Myocyte (in vitro differentiated cells): Measurements from ENCODE around the gene CYP19A1. TPM values are rescaled to one million over a fixed set of nuclear protein-coding genes. Genes with fewer than 3 reads are reported as not detected.
"Not testable (repeated sequence)": the region's sequence is repeated elsewhere in the genome, so short reads cannot be mapped to it uniquely, and the experiment has no call there.

Experiments
- DNase-seq: peaks from one replicate; pipeline ENCODE4 v3.0.0-alpha.2; 2012; ENCODE audit warnings: low read depth
- total RNA-seq: library from RNA; depleted of rRNA; stranded (reverse); fragments of >200 nt; gene quantifications from 2 replicates; pipeline ENCODE4 v1.2.3, GENCODE V29; 2014

Gene CYP19A1
- total RNA-seq, 1 donor from 2014 or later = 5.8 TPM

GRCh38 chr15:51223771-51224229, 114.6 kb downstream of the CYP19A1 start:
- DNase-seq = peak; percentile 92

- no peak for DNase-seq
Observed at GRCh38 chr15:51218299-51218938, 120.0 kb downstream of the CYP19A1 start.

GRCh38 chr15:51212909-51213308, 125.5 kb downstream of the CYP19A1 start:
- no peak for DNase-seq

GRCh38 chr15:51212239-51212638, 126.2 kb downstream of the CYP19A1 start:
- no peak for DNase-seq

GRCh38 chr15:51205050-51205975, 133.1 kb downstream of the CYP19A1 start:
- no peak for DNase-seq

GRCh38 chr15:51203797-51204196, 134.6 kb downstream of the CYP19A1 start:
- DNase-seq = no peak

- DNase-seq = no peak
Observed at GRCh38 chr15:51202783-51203182, 135.6 kb downstream of the CYP19A1 start.

- DNase-seq = no peak
Observed at GRCh38 chr15:51201581-51201980, 136.8 kb downstream of the CYP19A1 start.

GRCh38 chr15:51200792-51201191, 137.6 kb downstream of the CYP19A1 start:
- no peak for DNase-seq

GRCh38 chr15:51199541-51199940, 138.9 kb downstream of the CYP19A1 start:
- peak; percentile 78 for DNase-seq

GRCh38 chr15:51198701-51199232, 139.6 kb downstream of the CYP19A1 start:
- peak; percentile 33 for DNase-seq

- no peak for DNase-seq
Observed at GRCh38 chr15:51195459-51195858, 142.9 kb downstream of the CYP19A1 start.

- no peak for DNase-seq
Observed at GRCh38 chr15:51193979-51194378, 144.4 kb downstream of the CYP19A1 start.

- peak; percentile 44 for DNase-seq
Observed at GRCh38 chr15:51193526-51193925, 144.9 kb downstream of the CYP19A1 start.

GRCh38 chr15:51192521-51193280, 145.7 kb downstream of the CYP19A1 start:
- peak; percentile 95 for DNase-seq

GRCh38 chr15:51191766-51192165, 146.6 kb downstream of the CYP19A1 start:
- peak; percentile 18 for DNase-seq

- peak; percentile 90 for DNase-seq
Observed at GRCh38 chr15:51191072-51191670, 147.2 kb downstream of the CYP19A1 start.

GRCh38 chr15:51190424-51191068, 147.8 kb downstream of the CYP19A1 start:
- no peak for DNase-seq

GRCh38 chr15:51189669-51190385, 148.6 kb downstream of the CYP19A1 start:
- peak; percentile 32 for DNase-seq

- not testable (repeated sequence) for DNase-seq
Observed at GRCh38 chr15:51188791-51189190, 149.6 kb downstream of the CYP19A1 start.
